Measurements from ENCODE around the gene BACE1-AS. TPM values are rescaled to one million over a fixed set of nuclear protein-coding genes. Genes with fewer than 3 reads are reported as not detected.

Gene BACE1-AS
- total RNA-seq, 1 experiment from 2014 or later: 3.6 TPM

- TF ChIP-seq EZH2 (IDR thresholded peaks at IDR 0.05; ENCODE audit: low read length, unreplicated experiment) (no peak), EZH2phosphoT487 (IDR thresholded peaks at IDR 0.05; ENCODE audit: borderline replicate concordance, low read length) (no peak), CTCF (conservative IDR thresholded peaks at IDR 0.05; ENCODE audit: low read depth, low read length) (no peak)
- intact Hi-C loops (cut with micrococcal nuclease): no loop called here
- no peak overlapping the region for H3K4me3 ChIP-seq (ENCODE audit: low read length)
- no peak overlapping the region for H3K27ac ChIP-seq (ENCODE audit: low read length)
- no peaks in the 10 kb centered on the region for H3K36me3 ChIP-seq (ENCODE audit: low read depth, low read length)
- H3K4me1 ChIP-seq (ENCODE audit: insufficient read depth, low read length): no peaks in the 10 kb centered on the region
- no peaks in the 10 kb centered on the region for H3F3A ChIP-seq (ENCODE audit: low read length, unreplicated experiment)
- no peaks in the 10 kb centered on the region for H3K27me3 ChIP-seq (ENCODE audit: low read length)
- H3K9me3 ChIP-seq (ENCODE audit: low read length): no peaks in the 10 kb centered on the region
- CTCF ChIA-PET: interaction anchor here (0.5 kb wide), 1 partner anchor 11 kb away, joined by 3 read pairs; the partner anchor contains the start of gene BACE1
- H4K20me1 ChIP-seq (ENCODE audit: low read length): no peaks in the 10 kb centered on the region
- no peak for DNase-seq
- no peak overlapping the region for H3K4me2 ChIP-seq (ENCODE audit: low read length)
- BruUV-seq (replicated peaks): no TSS peak
- H3K9ac ChIP-seq (ENCODE audit: low read length): no peak overlapping the region
- no peaks in the 10 kb centered on the region for H3K79me2 ChIP-seq (ENCODE audit: low read length)
- POLR2A ChIA-PET (ENCODE audit: unreplicated experiment): no interaction called here
- H2AFZ ChIP-seq (ENCODE audit: low read length): no peak overlapping the region
- ATAC-seq: no peak
- no peaks in the 10 kb centered on the region for H3K9me2 ChIP-seq (replicated peaks; ENCODE audit: low read length)
Measured at GRCh38 chr11:117305145-117305544, 14.0 kb downstream of the BACE1-AS start.

- intact Hi-C loops (cut with micrococcal nuclease): no loop called here
- no TSS peak for BruUV-seq (replicated peaks)
- CTCF ChIA-PET: no interaction called here
Measured at GRCh38 chr11:117309310-117309709, 18.2 kb downstream of the BACE1-AS start.

More at GRCh38 chr11:117309310-117309709, 18.2 kb downstream of the BACE1-AS start:
- POLR2A ChIA-PET (ENCODE audit: unreplicated experiment): no interaction called here
- H3K79me2 ChIP-seq (ENCODE audit: low read length): no peaks in the 10 kb centered on the region
- no peaks in the 10 kb centered on the region for H3K9me2 ChIP-seq (replicated peaks; ENCODE audit: low read length)
- DNase-seq (no peak), ATAC-seq (no peak)
- H3K27me3 ChIP-seq (ENCODE audit: low read length): no peaks in the 10 kb centered on the region
- H2AFZ ChIP-seq (ENCODE audit: low read length): no peak overlapping the region
- no peaks in the 10 kb centered on the region for H4K20me1 ChIP-seq (ENCODE audit: low read length)
- H3K27ac ChIP-seq (ENCODE audit: low read length): no peak overlapping the region
- H3F3A ChIP-seq (ENCODE audit: low read length, unreplicated experiment): no peaks in the 10 kb centered on the region
- no peak overlapping the region for H3K4me2 ChIP-seq (ENCODE audit: low read length)
- H3K4me1 ChIP-seq (ENCODE audit: insufficient read depth, low read length): peaks cover 5% of the 10 kb centered on the region; the same call in 1 of the 2 replicates
- H3K4me3 ChIP-seq (ENCODE audit: low read length): no peak overlapping the region
- H3K9me3 ChIP-seq (ENCODE audit: low read length): no peaks in the 10 kb centered on the region
- TF ChIP-seq EZH2phosphoT487 (IDR thresholded peaks at IDR 0.05; ENCODE audit: borderline replicate concordance, low read length) (no peak), EZH2 (IDR thresholded peaks at IDR 0.05; ENCODE audit: low read length, unreplicated experiment) (no peak), CTCF (conservative IDR thresholded peaks at IDR 0.05; ENCODE audit: low read depth, low read length) (no peak)
- no peak overlapping the region for H3K9ac ChIP-seq (ENCODE audit: low read length)
- no peaks in the 10 kb centered on the region for H3K36me3 ChIP-seq (ENCODE audit: low read depth, low read length)
